NCI-H2227 (cell line): ENCODE results near the gene WBP1.
A peak's percentile ranks its signal among the peaks of the same experiment; 100 is the strongest.

ENCODE experiments used
- DNase-seq: peaks from one replicate; lab custom pipeline; 2025; ENCODE audit not compliant: unreplicated experiment; lab: John Stamatoyannopoulos, UW

The WBP1 gene

GRCh38 chr2:74458132-74458937, at the start of gene WBP1:
Gene WBP1, plus strand, starts transcription at chr2:74458438. Its CDS starts 165 bp downstream, at chr2:74458603.
- peak; percentile 99 for DNase-seq

GRCh38 chr2:74413001-74413698, 45.1 kb upstream of the WBP1 start:
- DNase-seq, result no peak

DNA sequence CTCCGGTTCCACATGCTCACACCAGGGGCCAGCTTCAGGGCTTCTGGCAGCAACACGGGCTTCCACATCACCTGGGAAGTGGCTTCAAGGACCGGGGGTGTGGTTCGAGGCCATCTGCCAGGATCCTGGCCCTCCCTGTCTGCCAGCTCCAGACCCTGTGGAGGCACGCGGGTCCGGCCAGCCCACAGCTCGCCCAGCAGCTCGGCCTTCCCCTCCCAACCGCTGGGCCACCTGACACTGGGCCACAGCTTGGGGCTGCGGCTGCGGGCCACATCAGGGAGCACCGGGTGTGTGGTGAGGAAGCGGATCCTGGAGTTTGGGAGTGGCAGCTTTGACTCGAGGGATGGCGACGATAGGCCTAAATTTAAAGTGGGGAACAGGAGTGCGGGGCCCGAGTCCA, 43.8 kb upstream of the WBP1 start:
- DNase-seq, result no peak

GRCh38 chr2:74414881-74415761, 43.1 kb upstream of the WBP1 start:
- DNase-seq, result no peak

GRCh38 chr2:74415762-74416395, 42.4 kb upstream of the WBP1 start:
- no peak for DNase-seq

GRCh38 chr2:74416778-74417177, 41.5 kb upstream of the WBP1 start:
- no peak for DNase-seq

GRCh38 chr2:74417197-74417596, 41.0 kb upstream of the WBP1 start:
- DNase-seq, result no peak

GRCh38 chr2:74417763-74418162, 40.5 kb upstream of the WBP1 start:
- DNase-seq, result no peak

DNA sequence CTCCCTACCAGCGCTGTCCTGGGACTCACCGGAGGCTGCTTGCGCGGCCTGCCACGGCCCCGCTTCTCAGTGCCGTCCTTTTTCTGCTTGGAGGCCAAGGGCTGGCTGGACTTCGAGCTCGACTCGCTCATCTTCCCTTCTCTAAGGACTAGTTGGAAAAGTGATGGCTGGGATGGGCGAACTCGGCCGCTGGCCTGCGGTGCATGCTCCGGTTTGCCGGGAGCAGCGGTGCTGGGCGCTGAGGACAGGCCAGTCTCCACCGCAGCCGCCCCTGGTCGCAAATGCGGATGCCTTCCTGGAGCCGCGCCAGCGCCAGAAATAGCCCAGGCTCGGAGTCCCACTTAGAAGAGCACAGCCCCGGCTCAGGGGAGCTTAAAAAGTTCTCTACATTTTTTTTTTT, 39.9 kb upstream of the WBP1 start:
- no peak for DNase-seq

DNA sequence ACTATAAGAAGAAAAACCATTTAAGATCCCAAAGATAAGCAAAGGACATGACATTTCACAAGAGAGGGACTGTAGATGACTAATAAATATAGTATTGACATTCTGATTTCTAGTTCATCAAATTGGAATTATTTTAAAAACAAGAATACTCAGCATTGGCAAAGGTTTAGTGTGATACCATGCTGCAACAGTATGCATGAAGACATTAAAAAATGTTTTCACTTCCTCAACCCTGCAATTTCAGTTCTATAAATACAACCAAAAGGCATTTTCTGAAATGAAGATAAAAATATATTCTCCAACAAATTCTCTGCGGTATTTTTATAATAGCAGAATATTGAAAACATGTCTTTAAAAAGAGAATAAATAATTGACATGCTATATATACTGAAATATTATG, 38.9 kb upstream of the WBP1 start:
- no peak for DNase-seq

GRCh38 chr2:74420006-74420405, 38.2 kb upstream of the WBP1 start:
- DNase-seq, result no peak

GRCh38 chr2:74420443-74421103, 37.7 kb upstream of the WBP1 start:
- peak; percentile 46 for DNase-seq

DNA sequence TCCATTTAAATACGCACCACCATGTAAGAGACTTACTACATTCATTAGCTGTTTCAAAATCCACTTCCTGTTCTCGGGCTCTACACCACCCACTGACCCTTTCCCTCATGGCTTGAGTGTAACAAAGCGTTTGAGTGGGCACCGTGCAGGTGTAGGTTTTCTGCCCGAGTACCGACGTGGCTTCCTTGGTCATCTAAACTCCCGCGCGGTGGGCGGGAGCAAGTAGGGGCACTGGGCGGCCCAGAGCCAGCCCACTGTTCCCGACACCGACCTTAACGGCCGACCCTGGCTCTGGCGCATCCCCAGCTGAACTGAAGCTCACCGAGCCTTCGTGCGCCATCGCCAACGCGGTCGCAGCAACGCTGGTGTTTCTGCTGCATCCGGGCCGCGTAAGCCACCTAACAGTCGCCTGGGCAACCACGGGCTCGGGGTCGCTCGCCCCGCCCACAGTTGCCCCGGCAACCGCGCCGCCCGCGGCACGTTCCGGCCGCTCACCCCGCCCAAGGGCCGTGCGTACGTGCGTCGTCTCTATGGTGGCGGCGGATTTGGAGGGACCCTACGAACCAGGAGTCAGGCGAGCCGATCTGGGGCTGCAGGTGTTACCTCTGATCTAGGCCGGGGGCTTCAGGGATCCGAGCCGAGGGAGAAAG, 36.9 kb upstream of the WBP1 start, which contains the start of the genes C2orf81 and WDR54:
TSS of gene C2orf81 (minus strand) at position 399 of the 650 bp plus-strand sequence. CDS start at position 340, 59 bp downstream.
TSS of gene WDR54 (plus strand) at position 510 of the 650 bp plus-strand sequence. CDS start 424 bp downstream, outside the sequence.
- peak; percentile 97 for DNase-seq

DNA sequence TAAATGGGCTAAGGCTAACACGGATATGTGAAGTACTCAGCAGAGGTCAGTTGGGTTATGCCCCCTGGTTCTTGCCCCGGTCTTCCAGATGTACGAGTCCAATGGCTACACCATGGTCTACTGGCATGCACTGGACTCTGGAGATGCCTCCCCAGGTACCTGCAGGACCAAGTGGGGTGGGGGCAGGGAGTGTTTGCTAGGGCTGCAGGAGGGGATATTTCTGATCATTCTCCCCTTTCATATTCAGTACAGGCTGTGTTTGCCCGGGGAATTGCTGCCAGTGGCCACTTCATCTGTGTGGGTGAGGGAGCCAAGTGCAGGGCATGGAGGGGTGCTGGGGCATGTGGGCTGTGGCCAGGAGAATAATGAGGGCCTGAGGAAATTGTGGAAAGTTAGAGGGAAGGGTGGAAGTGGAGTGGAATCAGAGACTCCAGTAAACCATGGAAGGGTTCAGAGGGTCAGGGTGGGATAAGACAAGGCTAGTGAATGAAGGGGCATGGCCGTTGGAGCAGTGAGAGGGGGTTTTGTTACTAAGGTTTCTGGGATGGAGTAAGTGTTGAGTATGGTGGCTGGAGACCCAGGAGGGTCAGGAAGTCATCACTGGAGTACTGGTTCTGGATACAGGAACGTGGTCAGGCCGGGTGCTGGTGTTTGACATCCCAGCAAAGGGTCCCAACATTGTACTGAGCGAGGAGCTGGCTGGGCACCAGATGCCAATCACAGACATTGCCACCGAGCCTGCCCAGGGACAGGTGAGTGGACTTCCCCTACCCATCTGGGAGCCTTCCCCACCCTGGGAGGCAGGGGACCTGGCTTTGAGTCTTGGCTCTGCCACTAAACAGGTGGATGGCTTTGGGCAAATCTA, 34.8 kb upstream of the WBP1 start:
- no peak for DNase-seq

GRCh38 chr2:74424139-74424992, 33.9 kb upstream of the WBP1 start:
- no peak for DNase-seq

- DNase-seq, result no peak
Observed at GRCh38 chr2:74424995-74425406, 33.2 kb upstream of the WBP1 start.

- no peak for DNase-seq
Observed at GRCh38 chr2:74425523-74425922, 32.7 kb upstream of the WBP1 start.
